ENCODE results near the gene SIL1. TPM values are rescaled to one million over a fixed set of nuclear protein-coding genes. Genes with fewer than 3 reads are reported as not detected.
"Not testable (repeated sequence)": the region's sequence is repeated elsewhere in the genome, so short reads cannot be mapped to it uniquely, and the experiment has no call there.

Gene SIL1
- total and polyA plus RNA-seq, 7 donors = 7.8 to 60.8 (median 33.0) TPM

DNA sequence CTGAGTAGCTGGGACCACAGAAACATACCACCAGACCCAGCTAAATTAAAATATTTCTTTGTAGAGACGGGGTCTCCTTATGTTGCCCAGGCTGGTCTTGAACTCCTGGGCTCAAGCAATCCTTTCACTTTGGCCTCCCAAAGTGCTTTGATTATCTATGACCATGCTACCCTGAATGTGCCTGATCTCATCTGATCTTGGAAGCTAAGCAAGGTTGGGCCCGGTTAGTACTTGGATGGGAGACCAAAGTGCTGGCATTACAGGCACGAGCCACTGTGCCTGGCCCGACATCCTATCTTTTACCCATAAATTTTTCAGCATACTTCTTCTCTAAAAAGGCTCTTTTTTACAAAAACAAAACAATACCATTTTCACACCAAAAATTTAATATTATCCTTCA, 186.0 kb downstream of the SIL1 start:
- Histone ChIP-seq H3K4me1 (no peaks in the 10 kb centered on the region), H3K4me3 (no peak overlapping the region), H3K27ac (no peak overlapping the region), H3K36me3 (peaks cover 0 to 10% (median 0%) of the 10 kb centered on the region in 4 donors), H3K9me3 (no peaks in the 10 kb centered on the region), H3K27me3 (no peaks in the 10 kb centered on the region)
- 96 to 97% methylated on average over 4 of the region's 4 CpGs for WGBS, 2 donors
- intact Hi-C loops (cut with DNase I) = no loop called here
- no peak for DNase-seq
- no peak for TF ChIP-seq POLR2A (IDR thresholded peaks at IDR 0.05)
- no peak for TF ChIP-seq POLR2AphosphoS5 (IDR thresholded peaks at IDR 0.05)
- TF ChIP-seq EP300 (IDR thresholded peaks at IDR 0.05) = no peak
- TF ChIP-seq, protein P1, sequence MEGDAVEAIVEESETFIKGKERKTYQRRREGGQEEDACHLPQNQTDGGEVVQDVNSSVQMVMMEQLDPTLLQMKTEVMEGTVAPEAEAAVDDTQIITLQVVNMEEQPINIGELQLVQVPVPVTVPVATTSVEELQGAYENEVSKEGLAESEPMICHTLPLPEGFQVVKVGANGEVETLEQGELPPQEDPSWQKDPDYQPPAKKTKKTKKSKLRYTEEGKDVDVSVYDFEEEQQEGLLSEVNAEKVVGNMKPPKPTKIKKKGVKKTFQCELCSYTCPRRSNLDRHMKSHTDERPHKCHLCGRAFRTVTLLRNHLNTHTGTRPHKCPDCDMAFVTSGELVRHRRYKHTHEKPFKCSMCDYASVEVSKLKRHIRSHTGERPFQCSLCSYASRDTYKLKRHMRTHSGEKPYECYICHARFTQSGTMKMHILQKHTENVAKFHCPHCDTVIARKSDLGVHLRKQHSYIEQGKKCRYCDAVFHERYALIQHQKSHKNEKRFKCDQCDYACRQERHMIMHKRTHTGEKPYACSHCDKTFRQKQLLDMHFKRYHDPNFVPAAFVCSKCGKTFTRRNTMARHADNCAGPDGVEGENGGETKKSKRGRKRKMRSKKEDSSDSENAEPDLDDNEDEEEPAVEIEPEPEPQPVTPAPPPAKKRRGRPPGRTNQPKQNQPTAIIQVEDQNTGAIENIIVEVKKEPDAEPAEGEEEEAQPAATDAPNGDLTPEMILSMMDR (IDR thresholded peaks at IDR 0.05) = no peak

DNA sequence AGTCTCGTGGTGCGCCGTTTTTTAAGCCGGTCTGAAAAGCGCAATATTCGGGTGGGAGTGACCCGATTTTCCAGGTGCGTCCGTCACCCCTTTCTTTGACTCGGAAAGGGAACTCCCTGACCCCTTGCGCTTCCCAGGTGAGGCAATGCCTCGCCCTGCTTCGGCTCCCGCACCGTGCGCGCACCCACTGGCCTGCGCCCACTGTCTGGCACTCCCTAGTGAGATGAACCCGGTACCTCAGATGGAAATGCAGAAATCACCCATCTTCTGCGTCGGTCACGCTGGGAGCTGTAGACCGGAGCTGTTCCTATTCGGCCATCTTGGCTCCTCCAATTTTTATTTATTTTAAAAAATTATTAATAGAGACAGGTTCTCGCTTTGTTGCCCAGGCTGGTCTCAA, 187.0 kb downstream of the SIL1 start:
- DNase-seq; H3K27me3 ChIP-seq; H3K27ac ChIP-seq; H3K9me3 ChIP-seq; H3K36me3 ChIP-seq; intact Hi-C loops (cut with DNase I); H3K4me1 ChIP-seq: not testable (repeated sequence)
- H3K4me3 ChIP-seq = peak overlapping the region in 3 of 4 donors; percentile 15 to 22 (median 20)
- 16 to 47% methylated on average over 16 of the region's 25 CpGs for WGBS, 2 donors

DNA sequence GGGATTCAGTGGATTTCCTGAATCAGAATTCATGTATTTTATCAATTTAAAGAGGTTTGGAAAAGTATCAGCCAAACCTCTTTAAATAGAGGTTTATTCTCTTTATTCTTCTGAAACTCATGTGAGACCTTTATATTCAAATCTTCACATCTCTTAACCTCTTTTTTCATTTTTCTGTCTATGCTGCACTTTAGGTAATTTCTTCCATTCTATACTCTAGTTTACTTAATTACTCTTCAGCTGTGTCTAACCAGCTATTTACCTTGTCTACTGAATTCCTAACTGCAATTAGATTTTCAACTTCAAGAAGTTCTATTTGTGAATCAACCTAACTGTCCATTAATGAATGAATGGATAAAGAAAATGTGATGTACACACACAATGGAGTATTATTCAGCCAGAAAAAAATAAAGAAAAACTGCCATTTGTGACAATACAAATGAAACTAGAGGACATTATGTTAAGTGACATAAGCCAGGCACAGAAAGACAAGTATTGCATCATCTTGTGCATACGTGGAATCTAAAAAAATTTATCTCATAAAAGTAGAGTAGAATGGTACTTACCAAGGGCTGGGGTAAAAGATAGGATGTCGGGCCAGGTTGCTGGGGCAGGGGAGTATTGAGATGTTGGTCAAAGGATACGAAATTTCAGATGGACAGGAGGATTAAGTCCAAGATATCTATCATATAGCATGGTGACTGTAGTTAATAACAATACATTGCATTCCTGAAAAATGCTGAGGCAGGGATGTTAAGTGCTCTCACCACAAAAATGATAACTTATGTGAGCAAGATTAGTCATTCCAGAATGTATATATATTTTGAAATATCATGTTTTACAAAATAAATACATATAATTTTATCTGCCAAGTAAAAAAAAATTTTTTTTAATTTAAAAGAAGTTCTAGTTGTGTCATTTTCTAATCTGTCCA, 193.5 kb downstream of the SIL1 start:
- 85 to 88% methylated on average over 3 of the region's 3 CpGs for WGBS, 2 donors
- Histone ChIP-seq H3K4me1 (no peaks in the 10 kb centered on the region), H3K4me3 (no peak overlapping the region), H3K27ac (no peak overlapping the region), H3K27me3 (no peaks in the 10 kb centered on the region), H3K9me3 (no peaks in the 10 kb centered on the region), H3K36me3 (no peaks in the 10 kb centered on the region)
- intact Hi-C loops (cut with DNase I) = no loop called here
- TF ChIP-seq, protein P1 (IDR thresholded peaks at IDR 0.05) = no peak
- TF ChIP-seq POLR2A (IDR thresholded peaks at IDR 0.05) (no peak), EP300 (IDR thresholded peaks at IDR 0.05) (no peak), POLR2AphosphoS5 (IDR thresholded peaks at IDR 0.05) (no peak)
- DNase-seq = no peak

DNA sequence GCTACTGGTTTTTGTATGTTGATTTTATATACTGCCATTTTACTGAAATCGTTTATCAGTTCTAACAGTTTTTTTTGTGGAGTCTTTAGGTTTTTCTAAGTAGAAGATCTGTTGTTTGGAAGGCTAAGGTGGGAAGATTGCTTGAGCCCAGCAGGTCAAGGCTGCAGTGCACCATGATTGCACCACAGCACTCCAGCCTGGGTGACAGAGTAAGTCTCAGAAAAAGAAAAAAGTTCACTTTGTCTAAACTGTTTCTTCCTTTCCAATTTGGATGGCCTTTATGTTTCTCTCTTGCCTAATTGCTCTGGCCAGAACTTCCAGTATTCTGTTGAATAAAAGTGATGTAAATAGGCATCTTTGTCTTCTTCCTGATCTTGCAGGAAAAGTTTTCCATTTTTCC, 198.5 kb downstream of the SIL1 start:
- Histone ChIP-seq H3K9me3 (no peaks in the 10 kb centered on the region), H3K4me1 (no peaks in the 10 kb centered on the region), H3K27ac (no peak overlapping the region), H3K4me3 (no peak overlapping the region), H3K36me3 (no peaks in the 10 kb centered on the region), H3K27me3 (no peaks in the 10 kb centered on the region)
- TF ChIP-seq EP300 (IDR thresholded peaks at IDR 0.05) (no peak), POLR2AphosphoS5 (IDR thresholded peaks at IDR 0.05) (no peak), POLR2A (IDR thresholded peaks at IDR 0.05) (no peak)
- TF ChIP-seq, protein P1 (IDR thresholded peaks at IDR 0.05) = no peak
- DNase-seq = no peak
- WGBS, 2 donors = 93 to 97% methylated on average over 1 of the region's 1 CpG
- intact Hi-C loops (cut with DNase I) = no loop called here

DNA sequence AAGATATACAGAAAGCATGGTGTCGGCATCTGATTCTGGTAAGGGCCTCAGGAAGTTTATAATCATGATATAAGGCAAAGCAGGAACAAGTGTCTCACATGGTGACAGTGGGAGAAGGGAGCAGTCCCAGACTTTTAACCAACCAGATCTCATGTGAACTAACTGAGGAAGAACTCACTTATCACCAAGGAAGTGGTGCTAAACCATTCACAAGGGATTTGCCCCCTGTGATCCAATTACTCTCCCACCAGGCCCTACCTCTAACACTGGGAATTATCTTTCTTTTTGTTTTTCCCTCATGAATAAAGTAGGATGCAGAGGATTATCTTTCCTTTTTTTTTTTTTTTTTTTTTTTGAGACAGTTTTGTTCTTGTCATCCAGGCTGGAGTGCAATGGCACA, 199.6 kb downstream of the SIL1 start:
- no peak for DNase-seq
- Histone ChIP-seq H3K36me3 (no peaks in the 10 kb centered on the region), H3K4me1 (no peaks in the 10 kb centered on the region), H3K27ac (no peak overlapping the region), H3K27me3 (no peaks in the 10 kb centered on the region), H3K4me3 (no peak overlapping the region), H3K9me3 (no peaks in the 10 kb centered on the region)
- TF ChIP-seq POLR2A (IDR thresholded peaks at IDR 0.05) = no peak
- no peak for TF ChIP-seq EP300 (IDR thresholded peaks at IDR 0.05)
- no peak for TF ChIP-seq POLR2AphosphoS5 (IDR thresholded peaks at IDR 0.05)
- TF ChIP-seq, protein P1 (IDR thresholded peaks at IDR 0.05) = no peak
- intact Hi-C loops (cut with DNase I) = no loop called here
- 99% methylated on average over 1 of the region's 1 CpG for WGBS, 2 donors
